ENCODE measurements around the gene FNDC11. TPM values are rescaled to one million over a fixed set of nuclear protein-coding genes. Genes with fewer than 3 reads are reported as not detected.

FNDC11 gene
- total and polyA plus RNA-seq, 4 donors = under 0.01 to 0.01 TPM; not detected in 2

DNA sequence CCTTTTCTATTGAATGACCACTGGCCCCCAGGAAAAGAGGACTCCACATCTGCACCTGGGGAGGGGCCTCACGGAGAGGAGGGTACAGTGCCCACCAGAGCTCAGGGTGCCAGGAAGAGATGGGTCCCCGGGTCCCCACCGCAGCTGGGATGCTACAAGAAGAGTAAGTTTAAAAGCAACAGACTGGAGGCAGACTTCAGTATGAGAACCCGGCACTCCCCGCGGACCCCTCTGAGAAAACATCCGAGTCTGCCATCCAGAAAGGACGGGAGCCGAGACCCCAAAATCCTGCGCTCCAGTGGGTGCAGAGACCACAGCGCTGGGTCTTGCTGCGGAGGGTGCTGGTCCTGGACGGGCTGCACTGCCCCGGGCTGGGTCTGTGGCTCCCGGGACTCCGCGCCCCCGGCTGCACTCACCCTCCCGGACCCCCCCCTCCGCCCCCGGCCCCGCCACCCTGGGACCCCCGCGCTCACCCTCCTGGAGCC, 19.7 kb downstream of the FNDC11 start (continued):
- no peak for TF ChIP-seq RXRA (IDR thresholded peaks at IDR 0.05)
- TF ChIP-seq GABPA (IDR thresholded peaks at IDR 0.05 in 1 of 2, conservative IDR thresholded peaks at IDR 0.05 in 1 of 2) = no peak
- TF ChIP-seq YY1 (IDR thresholded peaks at IDR 0.05) = no peak

DNA sequence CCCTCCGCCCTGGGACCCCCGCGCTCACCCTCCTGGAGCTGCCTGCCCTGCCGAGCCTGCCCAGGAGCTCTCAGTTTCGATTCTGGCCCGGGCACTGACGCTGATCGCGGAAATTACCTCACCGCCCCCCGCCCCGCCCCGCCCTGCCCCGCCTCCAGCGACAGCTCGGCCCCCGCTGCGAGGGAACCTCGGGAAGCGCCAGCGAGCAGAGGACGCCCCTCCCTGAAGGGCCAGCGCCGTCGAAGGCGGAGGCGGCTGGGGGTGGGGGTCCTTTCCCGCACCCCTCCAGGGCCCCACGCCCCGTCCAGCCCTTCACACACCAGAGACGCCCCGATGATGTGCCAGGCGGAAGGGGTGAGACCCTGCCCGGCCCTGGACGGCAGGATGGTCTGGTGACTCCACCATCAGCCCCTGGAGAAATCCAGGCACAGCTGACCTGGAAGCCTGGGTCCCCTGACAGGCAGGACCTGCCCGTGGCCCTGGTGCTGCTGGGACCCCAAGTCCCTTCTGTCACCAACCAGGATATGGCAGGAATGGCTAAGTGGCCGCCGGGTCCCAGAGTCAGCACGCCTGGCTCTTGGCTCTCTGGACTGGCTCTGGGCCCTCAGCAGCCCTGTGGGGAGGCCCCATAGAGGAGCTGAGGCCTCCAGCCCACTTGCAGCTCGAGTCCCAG, 20.3 kb downstream of the FNDC11 start, which contains the start of gene HELZ2:
Gene HELZ2, minus strand, starts transcription at position 84 of the 673 bp plus-strand sequence. CDS start 1,854 bp downstream, outside the sequence.
- Histone ChIP-seq H3K4me1 (ENCODE audit: control insufficient read depth in 4 of 4, insufficient read depth in 4 of 4, low read length in 3 of 4) (peaks cover 6 to 22% (median 16%) of the 10 kb centered on the region in 4 donors), H3K4me3 (ENCODE audit: low read depth in 1 of 3, low read length in 3 of 3) (peak within 1 kb of the TSS; percentile 68 to 96 (median 71)), H3K27ac (ENCODE audit: low read depth in 1 of 2, low read length in 2 of 2) (peak within 1 kb of the TSS; percentile 63 to 72), H3K36me3 (ENCODE audit: control insufficient read depth in 4 of 4, insufficient read depth in 3 of 4, low read depth in 1 of 4, low read length in 3 of 4) (no peaks in the 10 kb centered on the region), H3K9me3 (ENCODE audit: control insufficient read depth in 4 of 4, low read length in 3 of 4) (no peaks in the 10 kb centered on the region), H3K27me3 (ENCODE audit: control insufficient read depth in 4 of 4, insufficient read depth in 4 of 4, low read length in 3 of 4) (peaks cover 0 to 1% (median 0%) of the 10 kb centered on the region in 4 donors), H3K9ac (ENCODE audit: low read depth in 1 of 2, low read length in 2 of 2) (peak within 1 kb of the TSS; percentile 94 to 95)
- 11% methylated on average over 40 of the region's 40 CpGs for WGBS
- no peak for TF ChIP-seq HNF4A (conservative IDR thresholded peaks at IDR 0.05)
- no peak for TF ChIP-seq MAX (IDR thresholded peaks at IDR 0.05)
- no peak for TF ChIP-seq CTCF (IDR thresholded peaks at IDR 0.05; ENCODE audit: low read depth, low read length, missing input control)
- no peak for TF ChIP-seq HNF4G (IDR thresholded peaks at IDR 0.05)
- TF ChIP-seq, protein P1, sequence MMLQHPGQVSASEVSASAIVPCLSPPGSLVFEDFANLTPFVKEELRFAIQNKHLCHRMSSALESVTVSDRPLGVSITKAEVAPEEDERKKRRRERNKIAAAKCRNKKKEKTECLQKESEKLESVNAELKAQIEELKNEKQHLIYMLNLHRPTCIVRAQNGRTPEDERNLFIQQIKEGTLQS (IDR thresholded peaks at IDR 0.05) = no peak
- TF ChIP-seq FOXA2 (IDR thresholded peaks at IDR 0.05) = no peak
- TF ChIP-seq JUND (IDR thresholded peaks at IDR 0.05) = no peak
- no peak for TF ChIP-seq TAF1 (conservative IDR thresholded peaks at IDR 0.05)
- no peak for TF ChIP-seq GABPA (IDR thresholded peaks at IDR 0.05 in 1 of 2, conservative IDR thresholded peaks at IDR 0.05 in 1 of 2)
- no peak for TF ChIP-seq REST (IDR thresholded peaks at IDR 0.05)
- no peak for TF ChIP-seq YY1 (IDR thresholded peaks at IDR 0.05)
- TF ChIP-seq RXRA (IDR thresholded peaks at IDR 0.05) = no peak
- TF ChIP-seq FOXA1 (IDR thresholded peaks at IDR 0.05) = no peak
- no peak for TF ChIP-seq NR2F2 (IDR thresholded peaks at IDR 0.05)
- TF ChIP-seq, protein P2, sequence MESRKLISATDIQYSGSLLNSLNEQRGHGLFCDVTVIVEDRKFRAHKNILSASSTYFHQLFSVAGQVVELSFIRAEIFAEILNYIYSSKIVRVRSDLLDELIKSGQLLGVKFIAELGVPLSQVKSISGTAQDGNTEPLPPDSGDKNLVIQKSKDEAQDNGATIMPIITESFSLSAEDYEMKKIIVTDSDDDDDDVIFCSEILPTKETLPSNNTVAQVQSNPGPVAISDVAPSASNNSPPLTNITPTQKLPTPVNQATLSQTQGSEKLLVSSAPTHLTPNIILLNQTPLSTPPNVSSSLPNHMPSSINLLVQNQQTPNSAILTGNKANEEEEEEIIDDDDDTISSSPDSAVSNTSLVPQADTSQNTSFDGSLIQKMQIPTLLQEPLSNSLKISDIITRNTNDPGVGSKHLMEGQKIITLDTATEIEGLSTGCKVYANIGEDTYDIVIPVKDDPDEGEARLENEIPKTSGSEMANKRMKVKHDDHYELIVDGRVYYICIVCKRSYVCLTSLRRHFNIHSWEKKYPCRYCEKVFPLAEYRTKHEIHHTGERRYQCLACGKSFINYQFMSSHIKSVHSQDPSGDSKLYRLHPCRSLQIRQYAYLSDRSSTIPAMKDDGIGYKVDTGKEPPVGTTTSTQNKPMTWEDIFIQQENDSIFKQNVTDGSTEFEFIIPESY (IDR thresholded peaks at IDR 0.05) = no peak
- TF ChIP-seq SP1 (IDR thresholded peaks at IDR 0.05) = no peak
- TF ChIP-seq RAD21 (IDR thresholded peaks at IDR 0.05) = no peak
- no peak for TF ChIP-seq EGR1 (IDR thresholded peaks at IDR 0.05; ENCODE audit: low read depth in 2 of 2)
- peak; percentile 78 for DNase-seq (ENCODE audit: low spot score)

Measured in liver (tissue), 9 donors.